Non-pigmented ciliary epithelial cell (primary cell): Measurements from ENCODE around the gene BAZ1B.
"Not testable (repeated sequence)": the region's sequence is repeated elsewhere in the genome, so short reads cannot be mapped to it uniquely, and the experiment has no call there.

Experiments
- DNase-seq: peaks from one replicate; pipeline ENCODE4 v3.0.0-alpha.2; 2010; ENCODE audit warnings: low read depth

Gene BAZ1B

GRCh38 chr7:73504017-73504416 lies 18.1 kb downstream of the BAZ1B start:
- DNase-seq: no peak

GRCh38 chr7:73503229-73503628 lies 18.9 kb downstream of the BAZ1B start:
- no peak for DNase-seq

DNA sequence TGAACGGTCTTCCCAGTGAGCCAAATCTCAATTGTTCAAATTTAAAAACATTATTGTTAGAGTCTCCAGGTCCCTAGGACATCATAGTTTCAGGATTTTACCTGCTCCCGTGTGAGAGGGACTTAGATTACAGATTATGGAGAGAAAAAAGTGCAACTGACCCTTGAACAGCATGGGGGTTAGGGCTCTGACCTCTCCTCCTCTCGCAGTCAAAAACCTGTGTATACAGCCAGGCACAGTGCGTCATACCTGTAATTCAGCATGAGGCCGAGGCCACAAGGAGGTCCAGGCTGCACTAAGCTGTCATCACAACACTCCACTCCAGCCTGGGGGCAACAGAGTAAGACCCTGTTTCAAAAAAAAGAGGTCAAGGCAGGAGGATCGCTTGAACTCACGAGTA lies 25.5 kb downstream of the BAZ1B start:
- no peak for DNase-seq

DNA sequence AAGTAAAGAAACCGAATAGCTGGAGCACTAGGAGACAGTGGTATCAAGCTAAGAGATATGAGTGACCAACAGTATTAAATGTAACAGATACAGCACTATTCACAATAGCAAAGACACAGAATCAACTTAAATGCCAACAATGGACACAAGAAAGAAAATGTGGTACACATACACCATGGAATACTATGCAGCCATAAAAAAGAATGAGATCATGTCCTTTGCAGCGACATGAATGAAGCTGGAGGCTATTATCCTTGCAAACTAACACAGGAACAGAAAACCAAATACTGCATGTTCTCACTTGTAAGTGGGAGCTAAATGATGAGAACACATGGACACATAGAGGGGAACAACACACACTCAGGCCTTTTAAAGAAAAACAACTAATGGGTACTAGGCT lies 26.6 kb downstream of the BAZ1B start:
- not testable (repeated sequence) for DNase-seq

DNA sequence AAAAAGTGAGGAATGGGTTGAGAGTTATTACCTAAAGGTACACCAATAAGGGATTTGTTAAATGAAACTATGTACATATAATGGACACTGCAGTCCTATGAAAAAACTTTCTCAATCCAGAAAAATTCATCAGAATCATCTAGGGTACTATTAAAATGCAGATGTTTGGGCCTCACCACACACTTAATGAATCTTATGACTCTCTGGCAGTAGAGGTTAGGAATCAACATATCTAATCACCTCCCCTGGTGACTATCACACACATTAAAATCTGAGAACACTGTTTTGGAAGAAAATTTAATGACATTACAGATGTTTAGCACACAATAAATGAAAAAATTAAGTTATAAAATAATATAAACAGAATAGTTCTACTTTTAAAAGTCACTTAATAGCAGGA lies 32.1 kb downstream of the BAZ1B start:
- DNase-seq: no peak

GRCh38 chr7:73487486-73487885 lies 34.6 kb downstream of the BAZ1B start:
- DNase-seq: no peak

DNA sequence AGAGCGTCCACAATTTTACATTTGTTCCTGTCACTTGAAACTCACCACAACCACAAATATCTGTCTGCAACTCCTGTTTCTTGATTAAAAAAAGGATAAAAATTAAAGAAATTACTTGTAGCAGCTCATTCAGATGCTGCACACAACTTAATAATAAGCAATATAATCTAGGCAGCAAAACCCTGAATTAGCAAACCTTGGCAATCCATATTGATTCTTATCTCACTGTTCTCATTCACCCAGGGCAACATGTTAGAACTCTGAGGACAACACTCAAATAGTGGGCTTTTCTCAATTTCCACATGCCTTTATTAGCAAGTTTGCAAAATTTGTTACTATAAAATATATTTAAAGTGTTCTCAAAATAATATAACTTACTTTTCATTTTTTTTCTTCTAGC lies 38.9 kb downstream of the BAZ1B start:
- DNase-seq: no peak

GRCh38 chr7:73482746-73483145 lies 39.3 kb downstream of the BAZ1B start:
- DNase-seq: no peak

GRCh38 chr7:73481521-73481920 lies 40.6 kb downstream of the BAZ1B start:
- DNase-seq: not testable (repeated sequence)

- no peak for DNase-seq
Observed at GRCh38 chr7:73478549-73478948, 43.5 kb downstream of the BAZ1B start.

GRCh38 chr7:73477376-73477775 lies 44.7 kb downstream of the BAZ1B start:
- DNase-seq: no peak

- no peak for DNase-seq
Observed at GRCh38 chr7:73470208-73470607, 51.9 kb downstream of the BAZ1B start.

GRCh38 chr7:73467046-73467445 lies 55.0 kb downstream of the BAZ1B start:
- not testable (repeated sequence) for DNase-seq

GRCh38 chr7:73466112-73466511 lies 56.0 kb downstream of the BAZ1B start:
- DNase-seq: no peak

- no peak for DNase-seq
Observed at GRCh38 chr7:73463966-73464365, 58.1 kb downstream of the BAZ1B start.

GRCh38 chr7:73463260-73463659 lies 58.8 kb downstream of the BAZ1B start:
- DNase-seq: no peak

DNA sequence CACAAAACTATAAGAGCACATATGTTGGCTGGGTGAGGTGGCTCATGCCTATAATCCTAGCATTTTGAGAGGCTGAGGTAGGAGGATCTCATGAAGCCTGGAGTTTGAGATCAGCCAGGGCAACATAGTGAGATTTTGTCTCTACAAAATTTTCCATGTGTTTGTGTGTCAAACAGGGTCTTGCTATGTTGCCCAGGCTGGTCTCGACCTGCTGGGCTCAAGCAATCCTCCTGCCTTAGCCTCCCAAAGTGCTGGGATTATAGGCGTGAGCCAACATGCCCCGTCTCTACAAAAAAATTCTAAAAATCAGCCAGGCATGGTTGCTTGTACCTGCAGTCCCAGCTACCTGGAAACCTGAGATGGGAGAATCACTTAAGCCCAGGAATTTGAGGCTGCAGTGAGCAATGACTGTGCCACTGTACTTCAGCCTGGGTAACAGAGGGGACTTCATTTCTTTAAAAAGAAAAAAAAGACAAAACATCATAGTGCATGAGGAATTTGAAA lies 60.3 kb downstream of the BAZ1B start:
- DNase-seq: no peak

DNA sequence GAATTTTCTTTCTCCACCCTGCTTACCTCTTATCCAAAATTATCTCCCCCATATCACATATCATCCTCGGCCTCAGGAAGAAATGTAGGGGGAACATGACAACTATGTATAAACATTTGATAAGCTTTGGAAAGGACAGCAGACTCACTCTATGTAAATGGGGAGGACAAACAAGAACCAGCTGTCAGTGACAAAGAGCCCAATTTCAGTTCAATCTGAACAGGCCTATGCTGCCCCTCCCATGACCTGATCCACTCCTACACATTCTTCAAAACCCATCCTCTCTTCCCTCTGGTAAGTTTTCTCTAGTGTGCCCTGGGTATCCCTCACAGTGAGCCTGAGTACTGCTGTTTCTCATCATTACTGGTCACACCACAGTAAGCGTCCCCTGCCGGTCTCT lies 67.7 kb downstream of the BAZ1B start:
- no peak for DNase-seq

DNA sequence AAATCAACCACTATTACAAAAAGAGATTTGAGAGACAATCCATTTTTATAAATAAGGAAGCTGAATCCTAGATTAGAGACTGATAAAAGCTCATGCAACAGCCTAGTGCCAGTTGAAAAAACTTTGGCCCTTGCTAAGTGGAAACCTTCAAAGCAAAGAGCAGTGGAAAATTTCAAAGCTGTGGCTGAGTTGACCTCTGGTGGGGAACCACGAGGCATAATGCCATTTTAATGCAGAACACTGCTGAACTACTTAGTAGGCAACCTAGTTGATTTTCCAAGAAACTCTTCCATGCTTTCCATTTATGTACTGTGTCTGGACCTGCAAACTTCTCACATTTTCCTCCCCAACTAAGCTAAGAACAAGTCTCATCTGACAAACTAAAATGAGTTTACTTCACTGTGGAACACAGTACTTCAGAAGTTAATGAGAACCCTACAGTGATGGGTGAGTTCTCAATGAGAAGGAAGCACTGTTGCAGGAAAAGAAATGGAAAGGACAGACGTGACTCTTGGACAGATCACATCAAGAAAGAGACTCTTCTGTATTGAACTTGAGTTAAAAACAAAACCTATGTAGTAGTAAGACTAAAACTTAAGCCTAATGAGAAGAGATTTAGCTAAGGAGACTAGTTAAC lies 69.0 kb downstream of the BAZ1B start:
- DNase-seq: no peak

GRCh38 chr7:73451780-73452398 lies 70.2 kb downstream of the BAZ1B start:
- no peak for DNase-seq

DNA sequence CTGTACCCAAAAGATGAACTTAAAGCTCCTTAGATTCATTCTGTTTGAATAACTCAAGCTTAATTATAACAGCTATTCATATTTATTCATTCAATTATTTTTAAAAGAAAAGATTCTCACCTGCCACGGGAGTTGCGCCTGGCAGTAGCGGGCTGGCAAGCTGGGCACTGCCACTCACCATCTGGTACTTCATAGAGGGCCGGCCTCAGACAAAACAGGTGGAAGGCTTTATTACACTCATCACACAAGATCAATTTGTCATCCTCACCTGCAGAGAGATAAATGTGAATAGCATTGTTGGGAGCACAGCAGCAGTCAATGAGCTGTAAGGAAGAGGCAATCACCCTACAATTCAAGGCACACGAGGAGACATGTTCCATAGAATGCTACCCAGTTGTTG lies 72.7 kb downstream of the BAZ1B start:
- DNase-seq: no peak

DNA sequence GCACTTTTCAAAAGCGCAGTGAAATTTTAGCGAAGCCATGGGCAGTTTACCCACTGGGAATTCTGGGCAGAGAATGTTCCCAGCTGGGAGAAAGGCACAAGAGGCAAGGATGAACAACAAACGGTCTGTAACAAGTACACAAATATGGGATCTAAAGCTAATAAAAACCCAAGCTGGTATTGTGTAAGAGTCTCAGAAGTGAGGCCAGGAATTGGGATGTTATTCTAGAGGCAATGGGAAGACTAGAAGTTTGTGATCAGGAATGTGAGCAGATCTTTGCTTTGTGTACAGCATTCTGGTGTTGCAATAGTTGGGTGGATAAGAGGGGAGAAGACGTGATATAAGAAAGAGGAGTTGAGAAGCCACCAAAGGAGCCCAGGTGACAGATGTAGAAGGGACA lies 73.5 kb downstream of the BAZ1B start:
- DNase-seq: no peak

DNA sequence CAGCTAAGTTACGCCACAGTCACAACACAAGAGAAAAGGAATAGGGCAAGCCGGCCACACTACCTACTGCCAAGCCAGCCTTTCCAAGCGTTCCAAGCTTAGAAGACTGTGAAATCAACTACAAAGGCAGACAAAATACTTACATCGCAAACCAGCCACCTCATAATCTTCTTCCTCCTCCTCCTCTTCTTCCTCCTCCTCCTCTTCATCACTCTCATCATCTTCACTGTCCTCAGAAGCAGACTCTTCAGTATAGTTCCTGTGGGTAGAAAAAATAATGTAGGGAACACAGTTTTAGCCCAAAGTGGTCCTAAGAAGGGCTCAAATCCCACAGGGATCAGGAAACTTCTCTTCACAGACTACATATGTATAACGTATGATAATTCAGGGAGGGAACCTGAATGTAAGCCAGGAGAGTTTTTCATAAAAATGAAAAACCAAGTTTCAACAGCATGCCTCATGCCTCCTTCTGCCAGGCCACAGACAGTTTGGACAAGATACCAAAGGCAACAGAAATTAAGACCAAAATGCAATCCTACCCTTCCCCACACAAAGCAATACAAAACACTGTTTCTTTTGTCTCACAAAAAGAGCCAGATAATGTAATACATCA lies 74.9 kb downstream of the BAZ1B start:
- DNase-seq: no peak

DNA sequence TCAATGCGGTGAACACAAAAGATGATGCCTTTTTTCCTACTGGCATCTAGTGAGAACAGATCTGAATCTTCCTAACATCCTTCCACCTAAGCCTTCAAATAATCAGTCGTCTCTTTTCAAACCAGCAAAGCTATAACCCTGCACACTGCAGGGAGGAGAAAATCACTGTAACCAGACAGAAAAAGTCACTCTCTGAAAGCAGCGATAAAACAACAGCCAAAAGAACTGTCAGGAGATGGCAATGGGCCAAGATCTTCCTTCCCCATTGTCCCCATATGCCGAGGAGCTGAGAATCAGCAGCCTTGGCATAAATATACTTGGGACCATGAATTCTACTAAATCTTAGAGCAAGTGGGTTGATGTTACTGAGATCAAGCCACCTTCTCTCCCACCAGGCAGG lies 75.4 kb downstream of the BAZ1B start:
- no peak for DNase-seq
